ENCODE results near the gene MAP4.

- TF ChIP-seq CTCF (IDR thresholded peaks at IDR 0.05): no peak
- TF ChIP-seq POLR2A (IDR thresholded peaks at IDR 0.05): no peak
These were observed 116.6 kb downstream of the MAP4 start for GRCh38 chr3:47899495-47900108.

Data from Peyer's patch (tissue), 4 donors.